Daoy (cell line): ENCODE data around the gene ELMO3. TPM values are rescaled to one million over a fixed set of nuclear protein-coding genes. Genes with fewer than 3 reads are reported as not detected.

ENCODE experiments used
- total RNA-seq: library from RNA; depleted of rRNA; stranded (reverse); fragments of >200 nt; shearing (Covaris generic); gene quantifications from 2 replicates; pipeline ENCODE4 v1.2.3, GENCODE V29; 2014; rRNA removed

ELMO3 gene
- total RNA-seq, 1 experiment from 2014 or later, result 0.97 TPM

Other genes starting within 250 kb of the ELMO3 start
- gene CES3, start 237.9 kb upstream of the ELMO3 start, total RNA-seq, result 0.29 TPM in 1 of 2 replicates, not detected in the other
- not detected in 2 replicates for gene CES4A, start 210.5 kb upstream of the ELMO3 start, total RNA-seq
- 94.9 and 115 TPM in 2 replicates for gene CBFB, start 170.0 kb upstream of the ELMO3 start, total RNA-seq
- 12.5 and 26.3 TPM in 2 replicates for gene PHAF1, start 89.2 kb upstream of the ELMO3 start, total RNA-seq
- 5.5 and 9.8 TPM in 2 replicates for gene B3GNT9, start 48.1 kb upstream of the ELMO3 start, total RNA-seq
- 16.7 and 20.5 TPM in 2 replicates for gene TRADD, start 39.2 kb upstream of the ELMO3 start, total RNA-seq
- 3.8 and 6.2 TPM in 2 replicates for gene FBXL8, start 39.2 kb upstream of the ELMO3 start, total RNA-seq
- gene HSF4, start 34.4 kb upstream of the ELMO3 start, total RNA-seq, result 1.2 and 2.8 TPM in 2 replicates
- gene NOL3, start 28.6 kb upstream of the ELMO3 start, total RNA-seq, result 9.5 and 14.7 TPM in 2 replicates
- gene MATCAP1, start 15.2 kb upstream of the ELMO3 start, total RNA-seq, result 4.6 and 7.0 TPM in 2 replicates
- gene EXOC3L1, start 9.0 kb upstream of the ELMO3 start, total RNA-seq, result 0.63 and 0.74 TPM in 2 replicates
- 109 and 111 TPM in 2 replicates for gene E2F4, start 7.0 kb upstream of the ELMO3 start, total RNA-seq
- gene TMEM208, start 28.0 kb downstream of the ELMO3 start, total RNA-seq, result 30.0 and 54.8 TPM in 2 replicates
- 22.2 and 25.7 TPM in 2 replicates for gene FHOD1, start 48.4 kb downstream of the ELMO3 start, total RNA-seq
- 1.7 and 1.8 TPM in 2 replicates for gene SLC9A5, start 49.8 kb downstream of the ELMO3 start, total RNA-seq
- gene PLEKHG4, start 80.4 kb downstream of the ELMO3 start, total RNA-seq, result 31.7 and 45.0 TPM in 2 replicates
- gene KCTD19, start 127.6 kb downstream of the ELMO3 start, total RNA-seq, result 0.23 and 0.33 TPM in 2 replicates
- 0.36 TPM in 1 of 2 replicates, not detected in the other for gene LRRC36, start 127.7 kb downstream of the ELMO3 start, total RNA-seq
- 0.71 TPM in 1 of 2 replicates, not detected in the other for gene TPPP3, start 194.4 kb downstream of the ELMO3 start, total RNA-seq
- 1.9 and 3.0 TPM in 2 replicates for gene ZDHHC1, start 217.3 kb downstream of the ELMO3 start, total RNA-seq
- gene HSD11B2, start 232.0 kb downstream of the ELMO3 start, total RNA-seq, result not detected in 2 replicates